Esophagus muscularis mucosa (tissue), 4 donors: Measurements from ENCODE around the gene CFHR5. TPM values are rescaled to one million over a fixed set of nuclear protein-coding genes. Genes with fewer than 3 reads are reported as not detected.
"Not testable (repeated sequence)": the region's sequence is repeated elsewhere in the genome, so short reads cannot be mapped to it uniquely, and the experiment has no call there.

Source experiments
- DNase-seq: peaks from one replicate; pipeline ENCODE4 v3.0.0-alpha.2; 2017; ENCODE audit errors: extremely low spot score
- H3K27ac ChIP-seq, 4 donors: fragments of 200-600 bp; sonication (generic); replicated peaks in 1 of 4; 1 replicate in 3 of 4; 2 replicates in 1 of 4; pipeline ENCODE4 v1.5.1; 2016 to 2019; ENCODE audit warnings: mild to moderate bottlenecking in 1 of 4
- H3K27me3 ChIP-seq, 4 donors: fragments of 200-600 bp; sonication (generic); one replicate each; pipeline versions ENCODE4 v1.5.1 to v1.6.0; 2016 to 2019
- H3K36me3 ChIP-seq, 4 donors: fragments of 200-600 bp; sonication (generic); one replicate each; pipeline ENCODE4 v1.5.1; 2016 to 2019
- H3K4me1 ChIP-seq, 4 donors: fragments of 200-600 bp; sonication (generic); one replicate each; pipeline ENCODE4 v1.5.1; 2016 to 2019
- H3K4me3 ChIP-seq, 4 donors: fragments of 200-600 bp; sonication (generic); 1 replicate in 2 of 4; 2 replicates in 2 of 4; pipeline ENCODE4 v1.5.1; 2016 to 2019; ENCODE audit warnings: mild to moderate bottlenecking in 4 of 4, moderate library complexity in 1 of 4
- H3K9me3 ChIP-seq, 4 donors: fragments of 200-600 bp; sonication (generic); 1 replicate in 3 of 4; 2 replicates in 1 of 4; pipeline ENCODE4 v1.5.1; 2016 to 2019
- CTCF ChIP-seq, 3 experiments: fragments of 200-600 bp in 2 of 3; fragments of 450-650 bp in 1 of 3; sonication (generic) in 2 of 3; IDR thresholded peaks; one replicate each; pipeline ENCODE4 v1.5.1; 2017 to 2019; ENCODE audit warnings: antibody characterized with exemption in 3 of 3, mild to moderate bottlenecking in 2 of 3, moderate library complexity in 1 of 3
- EP300 ChIP-seq: sonication (generic); formaldehyde crosslinking; IDR thresholded peaks from one replicate; pipeline ENCODE4 v1.6.1; 2017; ENCODE audit warnings: antibody characterized with exemption
- POLR2A ChIP-seq: fragments of 450-650 bp; IDR thresholded peaks from one replicate; pipeline ENCODE4 v1.6.1; 2017; ENCODE audit warnings: antibody characterized with exemption, moderate library complexity, mild to moderate bottlenecking, low read depth
- POLR2AphosphoS5 ChIP-seq, 2 donors: sonication (generic); formaldehyde crosslinking; IDR thresholded peaks; one replicate each; pipeline ENCODE4 v1.6.1; 2017; ENCODE audit warnings: antibody characterized with exemption in 2 of 2
- WGBS: methylation state at CpG from one replicate; pipeline ENCODE4 v1.1.5; 2018; 5-methylcytosine and 5-hydroxymethylcytosine counted together
- intact Hi-C: fragments of 100-400 bp; cut with DNase I; formaldehyde crosslinking; loops from one replicate; pipeline ENCODE4 v1.15.1; 2023
- total RNA-seq, 4 donors: library from RNA; depleted of rRNA; stranded (reverse); fragments of >200 nt; gene quantifications; one replicate each; pipeline versions ENCODE4 v1.1.0 to v1.2.1, GENCODE V29; 2016

CFHR5 gene
- not detected for total RNA-seq

DNA sequence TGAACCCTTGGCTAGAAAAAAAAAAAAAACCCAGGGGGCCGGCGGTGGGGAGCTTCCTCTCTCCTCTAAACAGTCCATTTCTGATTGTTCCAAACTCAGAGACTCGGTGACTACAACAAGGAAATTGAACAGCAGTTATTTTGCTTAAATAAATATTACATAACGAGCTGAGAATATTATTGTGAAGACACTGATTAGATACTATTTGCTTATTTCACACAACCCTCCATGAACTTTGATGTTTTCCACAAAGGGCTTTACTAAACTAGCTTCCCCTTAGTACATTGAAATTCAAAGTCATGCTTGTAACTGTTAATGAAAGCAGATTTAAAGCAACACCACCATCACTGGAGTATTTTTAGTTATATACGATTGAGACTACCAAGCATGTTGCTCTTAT is at the start of gene CFHR5:
Gene CFHR5, plus strand, starts transcription at position 279 of the 400 bp plus-strand sequence. Its CDS starts 109 bp downstream, at position 388.
- Histone ChIP-seq H3K36me3 (no peaks in the 10 kb centered on the region), H3K27me3 (no peaks in the 10 kb centered on the region), H3K27ac (no peak within 1 kb of the TSS), H3K4me1 (no peaks in the 10 kb centered on the region), H3K9me3 (no peaks in the 10 kb centered on the region), H3K4me3 (no peak within 1 kb of the TSS)
- intact Hi-C loops: no loop called here
- WGBS: 71% methylated on average over 5 of the region's 5 CpGs
- no peak for TF ChIP-seq CTCF (IDR thresholded peaks at IDR 0.05)
- no peak for DNase-seq

- DNase-seq, H3K9me3 ChIP-seq, H3K27ac ChIP-seq, H3K27me3 ChIP-seq, H3K4me1 ChIP-seq, H3K36me3 ChIP-seq, intact Hi-C loops, H3K4me3 ChIP-seq: not testable (repeated sequence)
- 85% methylated on average over 2 of the region's 2 CpGs for WGBS
Observed at GRCh38 chr1:196932853-196933252, 44.5 kb upstream of the CFHR5 start.

DNA sequence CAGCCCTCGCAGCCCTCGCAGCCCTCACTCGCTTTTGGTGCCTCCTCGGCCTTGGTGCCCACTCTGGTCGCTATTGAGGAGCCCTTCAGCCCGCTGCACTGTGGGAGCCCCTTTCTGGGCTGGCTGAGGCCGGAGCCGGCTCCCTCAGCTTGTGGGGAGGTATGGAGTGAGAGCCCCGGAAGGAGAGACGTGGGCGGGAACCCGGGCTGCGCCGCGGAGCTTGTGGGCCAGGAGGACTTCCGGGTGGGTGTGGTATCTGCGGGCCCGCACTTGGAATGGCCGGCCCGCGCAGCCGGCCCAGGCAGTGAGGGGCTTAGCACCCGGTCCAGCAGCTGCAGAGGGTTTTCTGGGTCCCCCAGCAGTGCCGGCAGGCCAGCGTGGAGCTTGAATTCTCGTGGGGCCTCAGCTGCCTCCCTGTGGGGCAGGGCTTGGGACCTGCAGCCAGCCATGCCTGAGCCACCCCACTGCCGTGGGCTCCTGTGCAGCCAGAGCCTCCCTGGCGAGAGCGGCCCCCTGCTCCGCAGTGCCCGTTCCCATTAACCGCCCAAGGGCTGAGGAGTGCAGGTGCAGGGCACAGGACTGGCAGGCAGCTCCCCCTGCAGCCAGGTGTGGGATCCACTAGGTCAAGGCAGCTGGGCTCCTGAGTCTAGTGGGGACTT is 43.7 kb upstream of the CFHR5 start:
- TF ChIP-seq EP300 (no peak), POLR2A (no peak), POLR2AphosphoS5 (IDR thresholded peaks at IDR 0.05) (no peak), CTCF (IDR thresholded peaks at IDR 0.05) (no peak)
- no peak overlapping the region for H3K4me3 ChIP-seq
- H3K36me3 ChIP-seq: no peaks in the 10 kb centered on the region
- no peaks in the 10 kb centered on the region for H3K27me3 ChIP-seq
- intact Hi-C loops: no loop called here
- H3K9me3 ChIP-seq: no peaks in the 10 kb centered on the region
- H3K27ac ChIP-seq: no peak overlapping the region
- WGBS: 88% methylated on average over 13 of the region's 32 CpGs
- no peaks in the 10 kb centered on the region for H3K4me1 ChIP-seq
- no peak for DNase-seq

- intact Hi-C loops: not testable (repeated sequence)
- 40% methylated on average over 2 of the region's 6 CpGs for WGBS
Observed at GRCh38 chr1:196941474-196941873, 35.9 kb upstream of the CFHR5 start.

DNA sequence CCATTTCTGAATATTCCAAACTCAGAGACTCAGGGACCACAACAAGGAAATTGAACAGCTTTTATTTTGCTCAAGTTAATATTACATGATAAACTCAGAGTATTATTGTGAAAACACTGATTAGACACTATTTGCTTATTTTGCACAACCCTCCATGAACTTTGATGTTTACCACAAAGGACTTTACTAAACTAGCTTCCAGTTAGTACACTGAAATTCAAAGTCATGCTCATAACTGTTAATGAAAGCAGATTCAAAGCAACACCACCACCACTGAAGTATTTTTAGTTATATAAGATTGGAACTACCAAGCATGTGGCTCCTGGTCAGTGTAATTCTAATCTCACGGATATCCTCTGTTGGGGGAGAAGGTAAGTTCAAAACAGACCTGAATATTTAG is 33.8 kb upstream of the CFHR5 start, which contains the start of gene CFHR2:
Gene CFHR2, plus strand, starts transcription at position 171 of the 400 bp plus-strand sequence. Its CDS starts 143 bp downstream, at position 314.
- DNase-seq, H3K36me3 ChIP-seq, H3K9me3 ChIP-seq, H3K4me1 ChIP-seq, intact Hi-C loops, H3K27ac ChIP-seq, H3K4me3 ChIP-seq, H3K27me3 ChIP-seq: not testable (repeated sequence)
- WGBS: no CpG with 5 or more reads among the region's 1 CpG

More at GRCh38 chr1:196941474-196941873, 35.9 kb upstream of the CFHR5 start:
- H3K4me1 ChIP-seq, H3K36me3 ChIP-seq, H3K4me3 ChIP-seq, H3K27me3 ChIP-seq, H3K9me3 ChIP-seq, DNase-seq, H3K27ac ChIP-seq: not testable (repeated sequence)

DNA sequence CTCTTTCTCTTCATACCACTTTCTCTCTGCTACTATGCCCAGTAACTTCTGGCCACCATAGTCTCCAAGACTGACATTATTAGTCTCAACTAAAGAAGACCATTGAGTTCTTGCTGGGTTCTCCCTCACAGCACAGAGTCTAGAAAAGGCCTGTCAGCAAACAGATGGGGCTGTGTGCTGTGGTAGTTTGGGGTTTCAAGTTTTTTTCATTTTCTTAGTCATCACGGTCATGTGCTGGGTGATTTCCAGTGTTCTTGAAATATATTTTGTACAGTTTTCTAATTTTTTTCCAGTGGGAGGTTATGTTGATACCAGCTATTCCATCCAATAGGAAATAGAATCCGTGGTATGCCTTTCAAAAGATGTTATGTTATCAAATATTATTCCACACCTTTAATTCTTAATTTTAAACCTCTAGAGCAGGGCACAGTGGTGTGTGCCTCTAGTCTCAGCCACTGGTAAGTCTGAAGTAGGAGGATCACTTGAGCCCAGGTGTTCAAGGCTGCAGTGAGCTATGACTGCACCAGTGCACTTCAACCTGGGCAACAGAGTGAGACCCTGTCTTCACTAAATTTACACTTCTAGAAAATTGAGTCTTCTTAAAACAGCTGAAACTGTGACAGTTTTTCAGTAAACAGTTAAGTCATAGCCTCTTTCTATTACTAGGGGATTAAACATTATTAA is 25.5 kb upstream of the CFHR5 start:
- 70% methylated on average over 2 of the region's 2 CpGs for WGBS
- no peak for TF ChIP-seq POLR2AphosphoS5 (IDR thresholded peaks at IDR 0.05)
- no peak for TF ChIP-seq CTCF (IDR thresholded peaks at IDR 0.05)
- TF ChIP-seq EP300: no peak
- TF ChIP-seq POLR2A: no peak
- H3K4me1 ChIP-seq: no peaks in the 10 kb centered on the region
- no peak for DNase-seq
- no peak overlapping the region for H3K27ac ChIP-seq
- intact Hi-C loops: no loop called here
- H3K27me3 ChIP-seq: no peaks in the 10 kb centered on the region
- H3K36me3 ChIP-seq: no peaks in the 10 kb centered on the region
- no peak overlapping the region for H3K4me3 ChIP-seq
- no peaks in the 10 kb centered on the region for H3K9me3 ChIP-seq
